H1 (cell line): ENCODE results near the gene MRPS31. TPM values are rescaled to one million over a fixed set of nuclear protein-coding genes. Genes with fewer than 3 reads are reported as not detected.

ENCODE experiments used
- CTCF ChIA-PET: fragments of 300-600 bp; sonication (Branson Sonifier 250); formaldehyde crosslinking; loops from one replicate; lab custom pipeline; 2021; ENCODE audit not compliant: partially characterized antibody; lab: Charles Lee
- POLR2A ChIA-PET: fragments of 300-600 bp; sonication (Branson Sonifier 250); formaldehyde crosslinking; loops from one replicate; lab custom pipeline; 2021; ENCODE audit warnings: inconsistent platforms; ENCODE audit not compliant: partially characterized antibody; lab: Charles Lee
- DNase-seq, 2 experiments: peaks; one replicate each; pipeline versions ENCODE4 v3.0.0 to v3.0.0-alpha.2; 2010 to 2022; ENCODE audit warnings: low spot score in 2 of 2, low read depth in 1 of 2, mixed read lengths in 1 of 2
- FAIRE-seq: peaks from 2 replicates; lab custom pipeline; 2011; peaks lifted over from hg19 to GRCh38; lab: Jason Lieb, UNC
- H2AFZ ChIP-seq: 2 replicates; pipeline ENCODE4 v1.8.1; 2012; ENCODE audit warnings: low read length, inconsistent platforms
- H2AK5ac ChIP-seq: 2 replicates; pipeline ENCODE4 v1.6.1; 2013; ENCODE audit warnings: low read depth, low read length
- H2BK120ac ChIP-seq: replicated peaks from 2 replicates; pipeline ENCODE3; 2013; ENCODE audit warnings: low read depth, low read length, inconsistent platforms
- H2BK12ac ChIP-seq: 2 replicates; pipeline ENCODE4 v1.6.1; 2013; ENCODE audit warnings: low read depth, low read length
- H2BK15ac ChIP-seq: 2 replicates; pipeline ENCODE4 v1.6.1; 2013; ENCODE audit warnings: low read length
- H2BK20ac ChIP-seq: 2 replicates; pipeline ENCODE4 v1.6.1; 2013; ENCODE audit warnings: low read length
- H2BK5ac ChIP-seq: 2 replicates; pipeline ENCODE4 v1.6.1; 2013; ENCODE audit warnings: low read depth, low read length
- H3K14ac ChIP-seq: 2 replicates; pipeline ENCODE4 v1.6.1; 2013; ENCODE audit warnings: inconsistent platforms; ENCODE audit not compliant: insufficient read length
- H3K18ac ChIP-seq: 2 replicates; pipeline ENCODE4 v1.6.1; 2013; ENCODE audit warnings: low read length; ENCODE audit errors: extremely low read depth
- H3K23ac ChIP-seq: 2 replicates; pipeline ENCODE4 v1.6.1; 2013; ENCODE audit warnings: inconsistent platforms; ENCODE audit not compliant: insufficient read length
- H3K23me2 ChIP-seq: 2 replicates; pipeline ENCODE4 v1.6.1; 2013; ENCODE audit warnings: low read depth, low read length
- H3K27ac ChIP-seq: 2 replicates; pipeline ENCODE4 v1.6.1; 2011; ENCODE audit warnings: low read depth, low read length, inconsistent platforms
- H3K27me3 ChIP-seq, 4 experiments: replicated peaks in 1 of 4; 1 replicate in 1 of 4; 2 replicates in 3 of 4; pipeline versions ENCODE4 v1.6.1 to v1.8.1; 2011 to 2013; ENCODE audit warnings: low read length in 3 of 4, mild to moderate bottlenecking in 3 of 4, inconsistent platforms in 2 of 4, mixed read lengths in 2 of 4, moderate library complexity in 1 of 4; ENCODE audit not compliant: control insufficient read depth in 3 of 4, insufficient read depth in 3 of 4; ENCODE audit errors: extremely low read depth in 1 of 4
- H3K36me3 ChIP-seq, 4 experiments: 2 replicates each; pipeline versions ENCODE4 v1.6.1 to v1.8.1; 2011 to 2013; ENCODE audit warnings: mild to moderate bottlenecking in 4 of 4, low read length in 3 of 4, moderate library complexity in 2 of 4, control low read depth in 1 of 4, inconsistent platforms in 1 of 4; ENCODE audit not compliant: insufficient read depth in 4 of 4, control insufficient read depth in 2 of 4
- H3K4ac ChIP-seq: replicated peaks from 2 replicates; pipeline ENCODE3; 2013; ENCODE audit warnings: low read length, low read depth, mixed read lengths, inconsistent platforms; ENCODE audit not compliant: insufficient read length
- H3K4me1 ChIP-seq, 4 experiments: replicated peaks in 1 of 4; 1 replicate in 1 of 4; 2 replicates in 3 of 4; pipeline versions ENCODE4 v1.6.1 to v1.8.1; 2011 to 2013; ENCODE audit warnings: low read length in 3 of 4, inconsistent platforms in 2 of 4, mixed read lengths in 1 of 4; ENCODE audit not compliant: insufficient read depth in 4 of 4, control insufficient read depth in 3 of 4
- H3K4me2 ChIP-seq, 2 experiments: 2 replicates each; pipeline versions ENCODE4 v1.6.1 to v1.8.1; 2011 to 2013; ENCODE audit warnings: low read depth in 2 of 2, low read length in 2 of 2, control low read depth in 1 of 2, inconsistent platforms in 1 of 2, mild to moderate bottlenecking in 1 of 2; ENCODE audit not compliant: insufficient read depth in 1 of 2
- H3K4me3 ChIP-seq, 4 experiments: fragments of 200-600, 300-600 bp in 1 of 4; sonication (generic), shearing (Covaris generic), sonication (Bioruptor Twin) in 1 of 4; 2 replicates each; pipeline versions ENCODE4 v1.5.1 to v1.8.1; 2011 to 2016; ENCODE audit warnings: low read length in 4 of 4, low read depth in 3 of 4, control low read depth in 2 of 4, inconsistent platforms in 2 of 4, mild to moderate bottlenecking in 2 of 4, mixed read lengths in 1 of 4, moderate library complexity in 1 of 4; ENCODE audit not compliant: insufficient read depth in 2 of 4; ENCODE audit errors: extremely low read depth in 1 of 4
- H3K56ac ChIP-seq: replicated peaks from 2 replicates; pipeline ENCODE3; 2013; ENCODE audit warnings: low read depth, mild to moderate bottlenecking, mixed read lengths, low read length, inconsistent platforms; ENCODE audit not compliant: insufficient read length
- H3K79me1 ChIP-seq: 2 replicates; pipeline ENCODE4 v1.6.1; 2013; ENCODE audit warnings: low read depth, low read length, control low read depth
- H3K79me2 ChIP-seq, 2 experiments: 2 replicates each; pipeline versions ENCODE4 v1.6.1 to v1.8.1; 2012 to 2013; ENCODE audit warnings: low read length in 2 of 2, mild to moderate bottlenecking in 2 of 2, inconsistent platforms in 1 of 2; ENCODE audit not compliant: insufficient read depth in 2 of 2, control insufficient read depth in 1 of 2
- H3K9ac ChIP-seq, 4 experiments: replicated peaks in 1 of 4; 1 replicate in 1 of 4; 2 replicates in 3 of 4; pipeline versions ENCODE4 v1.6.1 to v1.8.1; 2011 to 2013; ENCODE audit warnings: low read depth in 3 of 4, low read length in 3 of 4, control low read depth in 2 of 4, mild to moderate bottlenecking in 2 of 4, moderate library complexity in 2 of 4, inconsistent platforms in 1 of 4; ENCODE audit errors: extremely low read depth in 1 of 4
- H3K9me3 ChIP-seq, 2 experiments: 2 replicates each; pipeline versions ENCODE4 v1.6.1 to v1.8.1; 2012 to 2013; ENCODE audit warnings: mild to moderate bottlenecking in 2 of 2, moderate library complexity in 2 of 2, control low read depth in 1 of 2, inconsistent platforms in 1 of 2, low read depth in 1 of 2, low read length in 1 of 2, mixed read lengths in 1 of 2; ENCODE audit not compliant: insufficient read depth in 2 of 2
- H4K20me1 ChIP-seq, 2 experiments: replicated peaks in 1 of 2; 2 replicates each; pipeline versions ENCODE3 to v1.8.1; 2011 to 2013; ENCODE audit warnings: inconsistent platforms in 2 of 2, low read length in 2 of 2, mild to moderate bottlenecking in 1 of 2; ENCODE audit not compliant: insufficient read depth in 2 of 2, control insufficient read depth in 1 of 2
- H4K5ac ChIP-seq: 2 replicates; pipeline ENCODE4 v1.6.1; 2013; ENCODE audit warnings: low read length, low read depth, mixed read lengths, inconsistent platforms; ENCODE audit not compliant: insufficient read length
- H4K8ac ChIP-seq: 2 replicates; pipeline ENCODE4 v1.8.0; 2013; ENCODE audit warnings: mild to moderate bottlenecking, moderate library complexity, low read length, inconsistent platforms; ENCODE audit not compliant: insufficient read depth; ENCODE audit errors: extremely low read depth
- H4K91ac ChIP-seq: replicated peaks from 2 replicates; pipeline ENCODE3; 2013; ENCODE audit warnings: low read length, mixed read lengths, inconsistent platforms; ENCODE audit not compliant: insufficient read length
- BACH1 ChIP-seq: IDR thresholded peaks from 2 replicates; pipeline ENCODE4 v1.6.1; 2012; ENCODE audit warnings: low read length, improper control_type of control experiment
- FOSL1 ChIP-seq: IDR thresholded peaks from 2 replicates; pipeline ENCODE4 v1.6.1; 2011; ENCODE audit warnings: mild to moderate bottlenecking, low read depth, low read length, moderate library complexity; ENCODE audit not compliant: insufficient read depth
- SIX5 ChIP-seq: IDR thresholded peaks from 2 replicates; pipeline ENCODE4 v1.6.1; 2011; ENCODE audit warnings: mild to moderate bottlenecking, low read depth, low read length
- WGBS, 2 experiments: shearing (Covaris generic) in 1 of 2; methylation state at CpG; one replicate each; pipeline versions ENCODE4 v1.1.6 to v1.1.7; 2013 to 2015; ENCODE audit warnings: low lambda C conversion rate in 2 of 2, mixed read lengths in 2 of 2, inconsistent platforms in 1 of 2, low coverage in 1 of 2, missing lambda C conversion rate in 1 of 2; ENCODE audit not compliant: insufficient replicate concordance in 2 of 2, insufficient coverage in 1 of 2, insufficient read length in 1 of 2; ENCODE audit errors: extremely low coverage in 1 of 2, missing lambda C conversion rate in 1 of 2; 5-methylcytosine and 5-hydroxymethylcytosine counted together
- polyA plus RNA-seq, 7 experiments: library from polyadenylated mRNA; depleted of rRNA in 3 of 7; stranded (reverse) in 5 of 7; unstranded in 2 of 7; fragments of >200 nt in 5 of 7; fragments of 200-250 nt in 2 of 7; gene quantifications; 1 replicate in 5 of 7; 2 replicates in 1 of 7; 4 replicates in 1 of 7; pipeline versions ENCODE4 v1.2.1 to v1.2.3, GENCODE V29; 2011 to 2013; ENCODE audit warnings: missing spikeins in 2 of 7, mixed read lengths in 2 of 7
- total RNA-seq: library from RNA; stranded (reverse); fragmentation: NEBNext Ultra II Directional; extraction: Animal tissue kit (Norgen Biotek cat#: 25700); gene quantifications from 2 replicates; pipeline ENCODE4 v1.2.1, GENCODE V29; 2021

MRPS31 gene
- total and polyA plus RNA-seq, 2 of the 8 experiments (the other 6 are each of a cell fraction or from before 2014, with no cell fraction given): 13.6 to 33.3 TPM

GRCh38 chr13:40812724-40813445 lies 41.9 kb upstream of the MRPS31 start:
- Histone ChIP-seq H3K4me2 (no peak overlapping the region), H3K79me2 (no peaks in the 10 kb centered on the region), H3K18ac (no peak overlapping the region), H2BK120ac (no peak overlapping the region), H3K4me3 (no peak overlapping the region), H3K56ac (no peak overlapping the region), H3K9ac (no peak overlapping the region), H4K91ac (no peak overlapping the region), H4K20me1 (peaks cover 0 to 1% of the 10 kb centered on the region in 2 experiments), H3K79me1 (no peaks in the 10 kb centered on the region), H3K27ac (no peak overlapping the region), H2BK5ac (no peak overlapping the region), H4K5ac (no peak overlapping the region), H2AK5ac (no peak overlapping the region), H3K4me1 (no peaks in the 10 kb centered on the region), H2BK12ac (no peak overlapping the region), H2AFZ (no peak overlapping the region), H3K14ac (no peak overlapping the region), H4K8ac (peak overlapping the region; percentile 68), H3K4ac (no peak overlapping the region), H2BK15ac (no peak overlapping the region), H3K23ac (no peak overlapping the region), H3K27me3 (no peaks in the 10 kb centered on the region), H2BK20ac (no peak overlapping the region), H3K36me3 (peaks cover 0 to 3% (median 3%) of the 10 kb centered on the region in 4 experiments; a peak in 4 of 8 replicates), H3K23me2 (no peaks in the 10 kb centered on the region), H3K9me3 (no peaks in the 10 kb centered on the region)
- ChIA-PET POLR2A (interaction anchor here (0.6 to 1.1 kb wide), 2 partner anchors 23 to 266 kb away, joined by 3 to 4 read pairs; no protein-coding TSS in a partner anchor), CTCF (interaction anchor here (0.7 to 4.7 kb wide), 12 partner anchors 8 to 324 kb away, joined by 3 to 37 read pairs (median 4); no protein-coding TSS in a partner anchor)
- TF ChIP-seq BACH1 (no peak), SIX5 (no peak), FOSL1 (no peak)
- 94% methylated on average over 6 of the region's 6 CpGs; no CpG with 5 or more reads in 1 of the 2 experiments for WGBS, 2 experiments
- DNase-seq (no peak), FAIRE-seq (no peak)
